Muscle layer of colon (tissue), 2 donors: Measurements from ENCODE around the gene PAK1.

Source experiments
- H3K27ac ChIP-seq: one replicate; pipeline ENCODE4 v1.7.0; 2013; ENCODE audit warnings: low read depth, mild to moderate bottlenecking, low read length, moderate library complexity
- H3K27me3 ChIP-seq, 2 donors: one replicate each; pipeline ENCODE4 v1.7.0; 2013; ENCODE audit warnings: low read length in 2 of 2, mild to moderate bottlenecking in 2 of 2; ENCODE audit not compliant: insufficient read depth in 2 of 2, control insufficient read depth in 1 of 2
- H3K36me3 ChIP-seq: one replicate; pipeline ENCODE4 v1.7.0; 2013; ENCODE audit warnings: mild to moderate bottlenecking, low read length; ENCODE audit not compliant: insufficient read depth
- H3K4me1 ChIP-seq: one replicate; pipeline ENCODE4 v1.7.0; 2013; ENCODE audit warnings: mild to moderate bottlenecking, low read length; ENCODE audit not compliant: insufficient read depth
- H3K4me3 ChIP-seq, 2 donors: one replicate each; pipeline ENCODE4 v1.7.0; 2013; ENCODE audit warnings: low read length in 2 of 2, low read depth in 1 of 2, mild to moderate bottlenecking in 1 of 2, moderate library complexity in 1 of 2
- H3K9ac ChIP-seq: one replicate; pipeline ENCODE4 v1.7.0; 2013; ENCODE audit warnings: low read length
- H3K9me3 ChIP-seq: one replicate; pipeline ENCODE4 v1.7.0; 2013; ENCODE audit warnings: mild to moderate bottlenecking, low read length
- donor health status: abdominal sarcoma.
- donor health status: Adenocarcinoma of cecum.

PAK1 gene

DNA sequence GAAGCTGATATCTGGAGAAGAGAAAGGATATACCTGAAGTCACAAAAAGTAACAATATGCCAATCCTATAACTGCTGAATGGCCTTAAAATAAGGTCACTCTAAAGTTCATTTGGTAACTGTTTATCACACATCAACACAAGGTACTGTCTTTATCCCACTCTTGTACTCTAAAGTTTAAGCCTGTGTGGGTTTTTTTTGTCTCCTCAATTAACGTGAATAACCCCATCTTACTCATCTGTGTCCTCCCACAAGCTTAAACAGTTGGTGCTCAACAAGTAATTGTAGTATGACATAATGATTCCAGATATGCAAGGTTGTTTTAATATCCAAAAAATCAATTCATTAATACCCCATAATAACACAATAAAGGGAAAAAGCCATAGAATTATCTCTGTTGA lies 42.1 kb downstream of the PAK1 start:
- H3K27me3 ChIP-seq, result no peaks in the 10 kb centered on the region
- H3K4me1 ChIP-seq, result no peaks in the 10 kb centered on the region
- no peaks in the 10 kb centered on the region for H3K9me3 ChIP-seq
- H3K9ac ChIP-seq, result no peak overlapping the region
- no peaks in the 10 kb centered on the region for H3K36me3 ChIP-seq
- H3K4me3 ChIP-seq, result no peak overlapping the region
- no peak overlapping the region for H3K27ac ChIP-seq

DNA sequence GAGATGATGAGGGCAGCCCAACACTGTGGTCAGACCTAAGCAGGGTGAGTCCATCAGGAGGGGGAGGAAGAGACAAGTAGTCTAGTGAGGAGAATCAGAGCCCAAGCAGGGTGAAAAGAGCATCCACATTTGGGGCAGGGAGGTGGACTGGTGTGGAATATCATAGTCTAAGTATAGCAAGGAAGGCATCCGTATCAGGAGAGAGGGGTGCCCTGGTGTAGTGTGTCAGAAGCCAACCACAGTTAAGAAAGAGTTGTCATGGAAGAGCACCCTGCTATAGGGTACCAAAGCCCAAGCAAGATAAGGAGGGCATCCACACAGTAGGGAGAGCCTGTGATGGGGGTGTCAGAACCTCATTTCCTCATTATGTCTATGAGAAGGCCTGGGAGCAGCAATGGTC lies 45.3 kb downstream of the PAK1 start:
- Histone ChIP-seq H3K27me3 (no peaks in the 10 kb centered on the region), H3K4me3 (no peak overlapping the region), H3K9me3 (no peaks in the 10 kb centered on the region), H3K4me1 (no peaks in the 10 kb centered on the region), H3K9ac (no peak overlapping the region), H3K36me3 (no peaks in the 10 kb centered on the region), H3K27ac (no peak overlapping the region)

DNA sequence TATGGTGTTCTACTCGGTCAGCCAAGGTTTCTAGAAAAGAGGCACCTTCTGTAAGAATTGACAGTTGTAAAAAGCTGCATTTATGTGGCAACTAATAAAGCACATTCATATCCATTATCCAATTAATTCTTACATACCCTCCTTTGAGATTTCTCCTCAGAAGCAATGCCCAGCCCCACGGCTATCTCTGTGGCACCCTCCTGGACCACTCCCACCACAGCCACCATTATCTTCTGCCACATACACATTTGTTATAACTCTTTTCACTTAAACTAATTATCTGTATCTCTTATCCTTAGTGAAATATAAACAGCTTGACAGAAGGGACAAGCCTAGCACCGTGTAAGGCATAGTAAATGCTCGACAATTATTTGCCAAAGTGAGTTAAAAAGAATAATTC lies 48.5 kb downstream of the PAK1 start:
- Histone ChIP-seq H3K36me3 (no peaks in the 10 kb centered on the region), H3K27ac (no peak overlapping the region), H3K27me3 (no peaks in the 10 kb centered on the region), H3K9me3 (no peaks in the 10 kb centered on the region), H3K4me3 (no peak overlapping the region), H3K4me1 (no peaks in the 10 kb centered on the region), H3K9ac (no peak overlapping the region)

GRCh38 chr11:77424644-77425043 lies 49.2 kb downstream of the PAK1 start:
- Histone ChIP-seq H3K27me3 (no peaks in the 10 kb centered on the region), H3K4me3 (no peak overlapping the region), H3K36me3 (no peaks in the 10 kb centered on the region), H3K4me1 (no peaks in the 10 kb centered on the region), H3K9ac (no peak overlapping the region), H3K27ac (no peak overlapping the region), H3K9me3 (no peaks in the 10 kb centered on the region)

DNA sequence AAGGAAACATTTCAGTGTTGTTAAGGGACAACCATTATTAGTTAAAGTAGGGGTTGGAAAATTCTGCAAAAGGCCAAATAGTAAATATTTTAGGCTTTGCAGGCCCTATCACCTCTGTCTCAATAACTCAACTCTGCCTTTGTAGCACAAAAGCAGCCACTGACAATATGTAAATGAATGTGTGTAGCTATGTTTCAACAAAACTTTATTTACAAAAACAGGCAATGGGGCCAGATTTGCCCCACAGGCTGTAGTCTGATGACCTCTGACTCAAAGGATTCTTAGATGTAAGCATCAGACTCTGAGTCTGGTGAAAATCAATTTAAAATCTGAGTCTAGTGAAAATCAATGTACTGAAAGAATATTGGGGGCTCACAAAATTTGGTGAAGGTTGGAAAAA lies 50.3 kb downstream of the PAK1 start:
- Histone ChIP-seq H3K27ac (no peak overlapping the region), H3K4me3 (no peak overlapping the region), H3K9ac (no peak overlapping the region), H3K36me3 (no peaks in the 10 kb centered on the region), H3K9me3 (no peaks in the 10 kb centered on the region), H3K27me3 (no peaks in the 10 kb centered on the region), H3K4me1 (no peaks in the 10 kb centered on the region)

GRCh38 chr11:77422687-77423086 lies 51.2 kb downstream of the PAK1 start:
- H3K36me3 ChIP-seq, result no peaks in the 10 kb centered on the region
- no peak overlapping the region for H3K9ac ChIP-seq
- no peak overlapping the region for H3K4me3 ChIP-seq
- no peaks in the 10 kb centered on the region for H3K9me3 ChIP-seq
- no peak overlapping the region for H3K27ac ChIP-seq
- no peaks in the 10 kb centered on the region for H3K4me1 ChIP-seq
- no peaks in the 10 kb centered on the region for H3K27me3 ChIP-seq

- H3K36me3 ChIP-seq, result no peaks in the 10 kb centered on the region
- H3K4me3 ChIP-seq, result no peak overlapping the region
- no peak overlapping the region for H3K27ac ChIP-seq
- no peak overlapping the region for H3K9ac ChIP-seq
- H3K4me1 ChIP-seq, result no peaks in the 10 kb centered on the region
- no peaks in the 10 kb centered on the region for H3K9me3 ChIP-seq
- no peaks in the 10 kb centered on the region for H3K27me3 ChIP-seq
Measured at GRCh38 chr11:77421041-77421723, 52.7 kb downstream of the PAK1 start.

- no peaks in the 10 kb centered on the region for H3K27me3 ChIP-seq
- no peaks in the 10 kb centered on the region for H3K36me3 ChIP-seq
- no peaks in the 10 kb centered on the region for H3K4me1 ChIP-seq
- H3K9ac ChIP-seq, result no peak overlapping the region
- H3K4me3 ChIP-seq, result no peak overlapping the region
- H3K9me3 ChIP-seq, result no peaks in the 10 kb centered on the region
- no peak overlapping the region for H3K27ac ChIP-seq
Measured at GRCh38 chr11:77418971-77419597, 54.8 kb downstream of the PAK1 start.

DNA sequence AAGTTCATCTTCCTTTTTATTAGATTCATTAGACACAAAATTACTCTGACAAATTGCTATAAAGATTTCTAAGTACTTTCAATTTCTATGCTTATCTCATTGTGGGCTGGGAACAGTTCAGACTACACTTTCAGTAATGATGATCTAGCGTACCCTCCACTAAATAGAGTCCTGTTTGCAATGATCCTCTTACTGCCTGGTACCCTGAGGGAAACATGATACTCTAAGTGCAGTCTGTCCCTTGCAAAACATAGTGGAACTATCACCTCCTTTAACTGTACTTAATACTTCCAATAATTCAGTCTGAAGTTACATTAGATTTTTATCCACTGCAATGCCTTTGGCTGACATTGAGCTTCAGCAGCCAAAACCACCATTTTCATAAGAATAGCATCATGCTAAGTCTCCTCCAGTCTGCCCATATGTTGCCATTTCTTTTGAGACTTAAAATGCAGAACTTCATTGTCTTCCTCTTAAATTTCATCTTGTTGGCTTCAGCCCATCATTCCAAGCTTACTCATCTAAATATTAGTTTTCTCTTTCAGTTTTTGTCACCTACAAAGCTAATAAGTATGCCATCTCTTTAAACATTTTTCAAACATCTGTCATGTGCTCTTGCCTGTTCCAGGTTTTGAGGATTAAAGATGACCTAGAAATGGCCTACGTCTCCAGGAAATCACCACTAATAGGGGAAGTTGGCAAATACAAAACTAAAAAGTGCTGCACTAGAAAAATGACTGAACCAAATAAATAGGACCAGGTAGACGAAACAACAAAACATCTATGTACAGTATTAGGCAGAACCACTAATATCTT lies 55.5 kb downstream of the PAK1 start:
- no peak overlapping the region for H3K9ac ChIP-seq
- no peaks in the 10 kb centered on the region for H3K4me1 ChIP-seq
- no peak overlapping the region for H3K4me3 ChIP-seq
- H3K36me3 ChIP-seq, result no peaks in the 10 kb centered on the region
- no peak overlapping the region for H3K27ac ChIP-seq
- H3K9me3 ChIP-seq, result no peaks in the 10 kb centered on the region
- no peaks in the 10 kb centered on the region for H3K27me3 ChIP-seq

DNA sequence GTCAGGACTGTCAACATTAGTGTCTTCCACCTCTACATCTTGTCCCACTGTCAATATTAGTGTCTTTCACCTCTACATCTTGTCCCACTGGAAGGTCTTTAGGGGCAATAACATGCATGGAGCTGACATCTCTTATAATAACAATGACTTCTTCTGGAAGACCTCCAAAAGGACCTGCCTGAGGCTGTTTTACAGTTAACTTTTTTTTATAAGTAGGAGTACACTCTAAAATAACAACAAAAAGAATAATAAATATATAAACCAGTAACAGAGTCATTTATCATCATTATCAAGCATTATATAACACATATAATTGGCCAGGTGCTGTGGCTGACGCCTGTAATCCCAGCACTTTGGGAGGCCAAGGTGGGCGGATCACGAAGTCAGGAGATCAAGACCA lies 57.5 kb downstream of the PAK1 start:
- Histone ChIP-seq H3K9ac (no peak overlapping the region), H3K27me3 (no peaks in the 10 kb centered on the region), H3K27ac (no peak overlapping the region), H3K36me3 (no peaks in the 10 kb centered on the region), H3K4me1 (peaks cover 6% of the 10 kb centered on the region), H3K4me3 (no peak overlapping the region), H3K9me3 (no peaks in the 10 kb centered on the region)

- Histone ChIP-seq H3K9ac (no peak overlapping the region), H3K36me3 (no peaks in the 10 kb centered on the region), H3K9me3 (no peaks in the 10 kb centered on the region), H3K4me3 (no peak overlapping the region), H3K27ac (no peak overlapping the region), H3K4me1 (peaks cover 18% of the 10 kb centered on the region), H3K27me3 (no peaks in the 10 kb centered on the region)
Measured at GRCh38 chr11:77413850-77414460, 59.9 kb downstream of the PAK1 start.
